H9 (cell line): ENCODE measurements around the gene SEMA6A. TPM values are rescaled to one million over a fixed set of nuclear protein-coding genes. Genes with fewer than 3 reads are reported as not detected.

Source experiments
- DNase-seq: peaks from one replicate; pipeline ENCODE4 v3.0.0-alpha.2; 2017
- H2AFZ ChIP-seq: one replicate; pipeline ENCODE4 v1.6.1; 2013; ENCODE audit warnings: mild to moderate bottlenecking, low read length, control low read depth, moderate library complexity
- H2AK5ac ChIP-seq: 2 replicates; pipeline ENCODE4 v1.6.1; 2013; ENCODE audit warnings: low read length, control low read depth, mixed read lengths; ENCODE audit not compliant: insufficient read length
- H2BK120ac ChIP-seq: one replicate; pipeline ENCODE4 v1.6.1; 2013; ENCODE audit warnings: low read depth, mild to moderate bottlenecking, low read length, control low read depth, inconsistent platforms; ENCODE audit not compliant: poor library complexity, severe bottlenecking
- H2BK12ac ChIP-seq: 2 replicates; pipeline ENCODE4 v1.6.1; 2013; ENCODE audit warnings: low read length, control low read depth, mixed read lengths, low read depth; ENCODE audit not compliant: insufficient read length
- H2BK15ac ChIP-seq: 2 replicates; pipeline ENCODE4 v1.6.1; 2013; ENCODE audit warnings: low read depth, low read length, control low read depth
- H2BK20ac ChIP-seq: one replicate; pipeline ENCODE4 v1.6.1; 2013; ENCODE audit warnings: low read depth, mild to moderate bottlenecking, low read length, control low read depth, inconsistent platforms; ENCODE audit not compliant: poor library complexity, severe bottlenecking
- H2BK5ac ChIP-seq: 2 replicates; pipeline ENCODE4 v1.6.1; 2013; ENCODE audit warnings: low read length, control low read depth, mixed read lengths; ENCODE audit not compliant: insufficient read length
- H3K14ac ChIP-seq: 2 replicates; pipeline ENCODE4 v1.6.1; 2013; ENCODE audit warnings: low read length, control low read depth; ENCODE audit not compliant: insufficient read depth
- H3K18ac ChIP-seq: 2 replicates; pipeline ENCODE4 v1.6.1; 2013; ENCODE audit warnings: low read depth, mild to moderate bottlenecking, mixed read lengths, low read length, control low read depth; ENCODE audit not compliant: insufficient read length
- H3K23ac ChIP-seq: 2 replicates; pipeline ENCODE4 v1.6.1; 2013; ENCODE audit warnings: low read length, control low read depth, mixed read lengths, low read depth; ENCODE audit not compliant: insufficient read length
- H3K23me2 ChIP-seq: 2 replicates; pipeline ENCODE4 v1.6.1; 2013; ENCODE audit warnings: low read depth, mild to moderate bottlenecking, mixed read lengths, low read length, control low read depth; ENCODE audit not compliant: insufficient read length, poor library complexity, severe bottlenecking
- H3K27ac ChIP-seq: 2 replicates; pipeline ENCODE4 v1.5.1; 2013; ENCODE audit warnings: low read length, control low read depth, mixed read lengths, low read depth; ENCODE audit not compliant: insufficient read length
- H3K27me3 ChIP-seq: 2 replicates; pipeline ENCODE4 v1.6.1; 2013; ENCODE audit warnings: low read length, control low read depth, inconsistent platforms; ENCODE audit not compliant: insufficient read depth
- H3K4ac ChIP-seq: 2 replicates; pipeline ENCODE4 v1.6.1; 2013; ENCODE audit warnings: low read depth, mild to moderate bottlenecking, control low read depth, inconsistent platforms, low read length, moderate library complexity
- H3K4me1 ChIP-seq: 2 replicates; pipeline ENCODE4 v1.6.1; 2013; ENCODE audit warnings: low read length, control low read depth, inconsistent platforms; ENCODE audit not compliant: insufficient read depth
- H3K4me2 ChIP-seq: 2 replicates; pipeline ENCODE4 v1.6.1; 2013; ENCODE audit warnings: low read length, control low read depth, mixed read lengths; ENCODE audit not compliant: insufficient read length, insufficient read depth
- H3K56ac ChIP-seq: 2 replicates; pipeline ENCODE4 v1.6.1; 2013; ENCODE audit warnings: low read depth, mild to moderate bottlenecking, mixed read lengths, low read length, control low read depth; ENCODE audit not compliant: insufficient read length
- H3K79me1 ChIP-seq: 2 replicates; pipeline ENCODE4 v1.6.1; 2013; ENCODE audit warnings: low read depth, mild to moderate bottlenecking, moderate library complexity, low read length, control low read depth, inconsistent platforms; ENCODE audit not compliant: insufficient read depth, poor library complexity, severe bottlenecking
- H3K79me2 ChIP-seq: 2 replicates; pipeline ENCODE4 v1.6.1; 2013; ENCODE audit warnings: low read length, control low read depth, inconsistent platforms; ENCODE audit not compliant: insufficient read depth
- H3K9ac ChIP-seq: 2 replicates; pipeline ENCODE4 v1.6.1; 2013; ENCODE audit warnings: low read length, control low read depth, mixed read lengths; ENCODE audit not compliant: insufficient read length; ENCODE audit errors: extremely low read depth
- H3K9me3 ChIP-seq: one replicate; pipeline ENCODE4 v1.6.1; 2013; ENCODE audit warnings: low read depth, low read length, inconsistent platforms; ENCODE audit not compliant: control insufficient read depth
- H3T11ph ChIP-seq: one replicate; pipeline ENCODE4 v1.6.1; 2013; ENCODE audit warnings: mild to moderate bottlenecking, low read length, control low read depth, inconsistent platforms
- H4K20me1 ChIP-seq: one replicate; pipeline ENCODE4 v1.6.1; 2013; ENCODE audit not compliant: control insufficient read depth, insufficient read length, insufficient read depth
- H4K5ac ChIP-seq: 2 replicates; pipeline ENCODE4 v1.6.1; 2013; ENCODE audit warnings: low read depth, mild to moderate bottlenecking, mixed read lengths, low read length, control low read depth; ENCODE audit not compliant: insufficient read length
- H4K8ac ChIP-seq: replicated peaks from 2 replicates; pipeline ENCODE4 v1.6.1; 2013; ENCODE audit warnings: low read length, control low read depth, mixed read lengths, low read depth; ENCODE audit not compliant: insufficient read length
- H4K91ac ChIP-seq: 2 replicates; pipeline ENCODE4 v1.6.1; 2013; ENCODE audit warnings: low read depth, mild to moderate bottlenecking, moderate library complexity, mixed read lengths, low read length, control low read depth; ENCODE audit not compliant: insufficient read length
- H3K27ac Mint-ChIP-seq, 3 experiments: 2 replicates in 2 of 3; 3 replicates in 1 of 3; pipeline ENCODE4 v1.8.0; 2020 to 2021; ENCODE audit warnings: mixed read lengths in 3 of 3, mild to moderate bottlenecking in 1 of 3, moderate library complexity in 1 of 3
- H3K27me3 Mint-ChIP-seq: 2 replicates; pipeline ENCODE4 v1.8.0; 2021; ENCODE audit warnings: low read depth, mild to moderate bottlenecking, moderate library complexity, mixed read lengths
- H3K36me3 Mint-ChIP-seq, 3 experiments: 2 replicates in 2 of 3; 3 replicates in 1 of 3; pipeline ENCODE4 v1.8.0; 2020 to 2021; ENCODE audit warnings: low read depth in 3 of 3, mixed read lengths in 3 of 3; ENCODE audit not compliant: insufficient read depth in 1 of 3
- H3K4me1 Mint-ChIP-seq, 2 experiments: 2 replicates each; pipeline ENCODE4 v1.8.0; 2020; ENCODE audit warnings: mixed read lengths in 2 of 2
- H3K4me3 Mint-ChIP-seq, 2 experiments: 2 replicates in 1 of 2; 3 replicates in 1 of 2; pipeline ENCODE4 v1.8.0; 2020 to 2021; ENCODE audit warnings: mild to moderate bottlenecking in 2 of 2, mixed read lengths in 2 of 2, moderate library complexity in 1 of 2
- H3K9me3 Mint-ChIP-seq, 2 experiments: 2 replicates in 1 of 2; 3 replicates in 1 of 2; pipeline ENCODE4 v1.8.0; 2020; ENCODE audit warnings: mild to moderate bottlenecking in 2 of 2, mixed read lengths in 2 of 2, moderate library complexity in 1 of 2
- CTCF ChIP-seq: fragments of 200-600 bp; sonication (generic); conservative IDR thresholded peaks from 3 replicates; pipeline ENCODE4 v1.8.0; 2021; ENCODE audit warnings: antibody characterized with exemption, mild to moderate bottlenecking
- WGBS: extraction: QIAGEN DNeasy Blood & Tissue Kit; methylation state at CpG from one replicate; pipeline ENCODE4 v1.1.7; 2013; ENCODE audit warnings: missing lambda C conversion rate, low lambda C conversion rate, mixed read lengths; ENCODE audit not compliant: insufficient read length; ENCODE audit errors: extremely low coverage; 5-methylcytosine and 5-hydroxymethylcytosine counted together
- total RNA-seq: library from RNA; stranded (reverse); gene quantifications from 2 replicates; pipeline ENCODE4 v1.2.1, GENCODE V29; 2021

SEMA6A gene
- total RNA-seq, 1 experiment from 2014 or later, result 354 TPM

- peaks cover 7% of the 10 kb centered on the region for H3K79me1 ChIP-seq
- no peak overlapping the region for H3K14ac ChIP-seq
- no peak overlapping the region for H3K4ac ChIP-seq
- Mint-ChIP-seq H3K9me3 (no peaks in the 10 kb centered on the region), H3K27me3 (no peaks in the 10 kb centered on the region), H3K27ac (peak overlapping the region in 2 of 3 experiments; percentile 9 to 44; a peak in 1 of 7 replicates), H3K36me3 (peaks cover 80 to 97% (median 90%) of the 10 kb centered on the region in 3 experiments), H3K4me3 (no peak overlapping the region), H3K4me1 (no peaks in the 10 kb centered on the region)
- no peaks in the 10 kb centered on the region for H3K23me2 ChIP-seq
- no peaks in the 10 kb centered on the region for H3K79me2 ChIP-seq
- H2BK12ac ChIP-seq, result no peak overlapping the region
- WGBS, result no CpG with 5 or more reads among the region's 1 CpG
- H3K27me3 ChIP-seq, result no peaks in the 10 kb centered on the region
- H4K5ac ChIP-seq, result no peak overlapping the region
- no peak overlapping the region for H2AK5ac ChIP-seq
- no peaks in the 10 kb centered on the region for H3K4me1 ChIP-seq
- H2BK5ac ChIP-seq, result no peak overlapping the region
- H3K18ac ChIP-seq, result no peak overlapping the region
- no peak overlapping the region for H3K56ac ChIP-seq
- no peaks in the 10 kb centered on the region for H3K9me3 ChIP-seq
- TF ChIP-seq CTCF, result no peak
- DNase-seq, result no peak
- no peak overlapping the region for H3K27ac ChIP-seq
- H3K23ac ChIP-seq, result no peak overlapping the region
- H3K9ac ChIP-seq, result no peak overlapping the region
- H2BK20ac ChIP-seq, result no peak overlapping the region
- H2BK120ac ChIP-seq, result no peak overlapping the region
- H4K91ac ChIP-seq, result no peak overlapping the region
- H3T11ph ChIP-seq, result no peak overlapping the region
- no peaks in the 10 kb centered on the region for H4K20me1 ChIP-seq
- no peak overlapping the region for H4K8ac ChIP-seq
- H3K4me2 ChIP-seq, result no peak overlapping the region
- H2AFZ ChIP-seq, result no peak overlapping the region
- no peak overlapping the region for H2BK15ac ChIP-seq
Measured at GRCh38 chr5:116487045-116487444, 87.6 kb downstream of the SEMA6A start.
